Measurements from ENCODE around the gene PCK1. TPM values are rescaled to one million over a fixed set of nuclear protein-coding genes. Genes with fewer than 3 reads are reported as not detected.

PCK1 gene
- total and polyA plus RNA-seq, 2 of the 13 experiments (the other 11 are each of a cell fraction or from before 2014, with no cell fraction given) = 6.5 to 12.6 TPM

GRCh38 chr20:57546956-57547649, 13.8 kb upstream of the PCK1 start (continued):
- TF ChIP-seq PAXIP1 (CRISPR knock-in tag; conservative IDR thresholded peaks at IDR 0.05) (peak; percentile 63; the same call in 1 of the 2 replicates), GABPA (IDR thresholded peaks at IDR 0.05; ENCODE audit: low read depth, low read length) (no peak), GABPA (CRISPR knock-in tag; IDR thresholded peaks at IDR 0.05; ENCODE audit: low read depth) (peak; percentile 47; the same call in 1 of the 2 replicates), SNRNP70 (IDR thresholded peaks at IDR 0.05; ENCODE audit: low read depth, low read length) (no peak), GABPB1 (CRISPR knock-in tag; IDR thresholded peaks at IDR 0.05) (peak; percentile 49), KLF6 (CRISPR knock-in tag; IDR thresholded peaks at IDR 0.05) (peak; percentile 64; the same call in 1 of the 2 replicates), FOXK1 (CRISPR knock-in tag; IDR thresholded peaks at IDR 0.05; ENCODE audit: borderline replicate concordance, low read depth) (peak; percentile 97), MIXL1 (CRISPR knock-in tag; IDR thresholded peaks at IDR 0.05) (peak; percentile 76; the same call in 1 of the 2 replicates), PRDM4 (CRISPR knock-in tag; IDR thresholded peaks at IDR 0.05; ENCODE audit: borderline replicate concordance) (no peak), SAP130 (CRISPR knock-in tag; IDR thresholded peaks at IDR 0.05; ENCODE audit: low read depth) (peak; percentile 66; the same call in 1 of the 2 replicates), RBM39 (IDR thresholded peaks at IDR 0.05; ENCODE audit: low read depth, low read length, poor library complexity, severe bottlenecking) (no peak), ZNF530 (CRISPR knock-in tag; IDR thresholded peaks at IDR 0.05; ENCODE audit: low read depth) (no peak), YEATS2 (CRISPR knock-in tag; IDR thresholded peaks at IDR 0.05; ENCODE audit: borderline replicate concordance) (peak; percentile 46; the same call in 1 of the 2 replicates), SKI (IDR thresholded peaks at IDR 0.05; ENCODE audit: partially characterized antibody) (peak; percentile 76), ELF3 (CRISPR knock-in tag; IDR thresholded peaks at IDR 0.05) (peak; percentile 92), ZNF580 (CRISPR knock-in tag; IDR thresholded peaks at IDR 0.05; ENCODE audit: borderline replicate concordance, low read depth) (0 out of 2 replicates have a peak, but pooled peaks have one; percentile 48), PBX2 (CRISPR knock-in tag; IDR thresholded peaks at IDR 0.05) (no peak), MTERF4 (CRISPR knock-in tag; IDR thresholded peaks at IDR 0.05) (peak; percentile 33; the same call in 1 of the 2 replicates), HOMEZ (CRISPR knock-in tag; IDR thresholded peaks at IDR 0.05; ENCODE audit: low read depth) (peak; percentile 79; the same call in 1 of the 2 replicates)
